ENCODE data around the gene ZFHX3.

Gene ZFHX3

DNA sequence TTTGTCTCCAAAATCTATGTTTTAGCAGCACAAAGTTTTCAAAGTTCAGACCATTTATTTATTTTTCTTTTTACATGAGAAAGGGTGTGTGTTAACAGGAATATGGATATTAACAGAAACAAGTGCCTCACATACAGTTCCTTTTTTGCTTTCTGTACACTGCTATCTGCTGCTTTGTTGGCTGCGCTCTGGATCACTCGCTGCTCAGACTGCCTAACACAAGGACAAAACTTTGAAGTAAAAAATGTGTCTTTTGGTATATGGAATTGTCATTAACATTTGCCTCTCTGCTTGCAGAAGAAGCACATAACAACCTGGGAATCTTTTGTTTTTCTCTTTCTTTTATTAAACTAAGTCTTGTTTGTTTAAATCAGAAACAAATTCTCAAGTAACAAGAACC is 262.8 kb downstream of the ZFHX3 start:
- FAIRE-seq: no peak

DNA sequence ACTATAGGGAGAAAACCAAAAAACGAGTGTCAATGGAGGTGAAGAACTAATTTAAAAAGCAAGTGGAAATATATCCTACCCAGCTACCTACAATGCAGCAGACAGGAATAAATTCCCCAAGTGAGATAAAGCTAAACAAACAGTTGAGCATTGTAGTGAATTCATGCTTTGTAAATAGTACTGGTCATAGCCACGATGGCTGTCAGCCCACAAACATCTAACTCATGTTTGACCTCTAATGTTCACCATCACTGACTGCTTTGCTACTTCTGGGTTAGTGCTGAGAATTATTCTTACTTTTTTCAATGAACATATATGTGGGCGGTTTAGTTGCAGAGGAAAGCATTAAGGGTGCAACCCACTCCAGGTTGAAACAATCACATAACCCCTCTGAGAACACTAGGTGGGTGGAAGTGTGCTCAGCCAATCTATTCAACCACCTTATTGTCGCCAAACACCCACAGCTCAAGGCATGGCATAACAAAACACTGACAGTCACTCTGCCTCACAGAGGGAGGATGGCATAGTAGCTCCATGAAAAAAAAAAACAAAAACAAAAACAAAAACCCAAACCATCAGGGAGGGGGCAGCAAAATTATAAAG is 264.1 kb downstream of the ZFHX3 start:
- FAIRE-seq: no peak

DNA sequence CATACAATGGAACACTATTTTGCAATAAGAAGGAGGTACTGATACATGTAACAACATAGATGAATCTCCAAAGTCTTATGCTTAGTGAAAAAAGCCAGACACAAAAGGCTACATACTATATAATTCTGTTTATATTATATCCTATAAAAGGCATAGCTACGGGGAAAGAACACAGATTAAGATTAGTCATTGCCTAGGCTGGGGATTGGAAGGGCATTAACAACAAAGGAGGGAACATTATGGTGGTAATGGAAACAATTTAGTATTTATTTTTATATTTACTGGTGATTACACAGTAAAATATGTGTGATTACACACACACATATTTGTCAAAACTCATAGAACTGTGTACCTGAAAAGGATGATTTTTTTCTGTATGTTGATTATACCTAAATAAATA is 278.1 kb downstream of the ZFHX3 start:
- FAIRE-seq: no peak

DNA sequence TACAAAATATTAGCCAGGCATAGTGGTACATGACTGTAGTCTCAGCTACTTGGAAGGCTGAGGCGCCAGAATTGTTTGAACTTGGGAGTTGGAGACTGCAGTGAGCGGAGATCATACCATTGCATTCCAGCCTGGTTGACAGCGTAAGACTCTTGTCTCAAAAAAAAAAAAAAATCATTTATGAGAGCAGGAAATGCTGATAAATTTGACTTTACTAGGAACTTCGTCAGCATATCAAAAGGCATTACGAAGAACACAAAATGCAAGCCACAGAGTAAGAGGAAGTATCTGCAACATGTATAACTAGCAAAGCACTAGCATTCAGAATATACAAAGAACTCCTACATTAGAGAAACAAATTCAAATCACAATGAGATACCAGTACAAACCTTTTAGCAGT is 279.3 kb downstream of the ZFHX3 start:
- FAIRE-seq: no peak

DNA sequence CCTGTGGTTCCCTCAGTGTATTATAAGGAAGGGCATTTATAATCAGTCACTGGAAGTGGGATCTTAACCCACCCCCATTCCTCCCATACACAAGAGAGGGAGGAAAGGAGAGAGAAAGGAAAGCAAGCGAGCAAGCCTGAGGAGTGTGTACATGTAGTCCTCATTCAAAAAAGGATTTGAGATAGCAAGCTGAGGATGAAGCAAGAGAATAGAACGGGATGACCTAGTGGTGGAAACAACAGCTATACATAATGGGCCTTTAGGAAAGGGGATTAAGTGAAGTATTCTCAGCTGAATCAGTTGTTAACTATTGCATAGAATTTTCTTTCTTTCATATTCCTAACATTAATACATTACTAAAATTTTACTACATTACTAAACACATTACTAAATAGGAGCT is 281.4 kb downstream of the ZFHX3 start:
- FAIRE-seq: no peak

DNA sequence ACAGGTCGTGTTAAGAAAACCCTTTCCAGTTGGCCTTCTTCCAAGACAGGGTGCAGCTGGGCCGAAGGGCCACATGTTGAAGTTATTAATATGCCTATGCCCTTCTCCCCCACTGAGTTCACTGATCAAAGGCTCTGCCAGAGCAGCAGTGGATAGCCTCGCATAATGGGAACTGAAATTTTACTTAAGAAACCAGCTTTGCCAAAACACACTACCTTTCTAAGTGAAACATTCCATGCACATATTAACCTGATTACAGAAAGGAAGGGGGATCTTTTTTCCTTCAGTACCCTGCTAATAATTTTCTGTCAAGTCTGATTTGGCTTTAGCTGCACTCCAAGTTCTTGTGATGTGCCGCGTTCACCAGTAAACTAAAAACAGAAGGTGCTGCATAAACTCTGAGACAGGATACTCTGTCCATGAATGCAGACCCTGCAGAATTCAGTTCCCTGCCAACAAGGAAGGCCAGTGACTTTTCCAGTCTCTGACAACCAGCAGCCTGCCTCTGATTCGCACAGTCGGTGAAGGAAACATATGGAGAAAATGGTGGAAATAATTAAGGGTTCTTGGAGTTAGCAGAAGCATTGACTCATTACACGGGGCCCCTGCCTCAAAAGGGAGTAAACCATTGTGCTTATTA is 283.8 kb downstream of the ZFHX3 start:
- no peak for FAIRE-seq

DNA sequence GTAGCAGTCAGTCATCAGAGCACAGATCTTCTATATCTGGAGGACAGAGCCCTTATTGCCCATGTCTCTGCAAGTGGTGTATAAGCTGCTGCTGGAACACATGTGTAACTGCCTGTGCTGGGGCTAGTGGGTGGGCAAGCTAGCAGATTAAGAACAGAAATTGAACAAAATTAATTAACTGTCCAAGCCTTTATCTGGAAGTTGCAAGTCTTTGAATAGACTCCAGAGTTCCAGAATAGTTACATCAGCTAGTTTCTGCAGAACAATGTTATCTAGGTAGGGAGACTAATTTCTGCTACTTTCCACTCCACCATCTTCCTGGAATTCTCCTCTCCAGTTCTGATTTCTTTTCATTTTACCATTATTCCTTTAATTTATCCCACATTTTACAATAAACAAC is 287.3 kb downstream of the ZFHX3 start:
- no peak for FAIRE-seq

DNA sequence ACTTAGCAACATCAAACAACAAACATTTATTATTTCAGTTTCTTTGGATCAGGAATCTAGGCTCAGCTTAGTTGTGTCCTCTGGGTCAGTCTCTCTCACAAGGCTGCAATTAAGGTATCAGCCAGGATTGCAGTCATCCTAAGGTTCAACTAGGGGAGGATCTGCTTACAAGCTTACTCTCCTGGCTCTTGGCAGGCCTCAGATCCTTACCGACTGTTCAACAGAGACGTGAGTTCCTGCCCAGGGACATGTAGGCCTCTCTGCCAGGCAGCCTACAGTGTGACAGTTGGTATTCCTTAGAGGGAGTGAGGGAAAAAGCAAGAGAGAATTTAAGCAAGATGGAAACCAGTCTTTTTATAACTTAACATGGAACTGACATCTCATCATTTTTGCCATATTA is 294.0 kb downstream of the ZFHX3 start:
- FAIRE-seq: no peak

DNA sequence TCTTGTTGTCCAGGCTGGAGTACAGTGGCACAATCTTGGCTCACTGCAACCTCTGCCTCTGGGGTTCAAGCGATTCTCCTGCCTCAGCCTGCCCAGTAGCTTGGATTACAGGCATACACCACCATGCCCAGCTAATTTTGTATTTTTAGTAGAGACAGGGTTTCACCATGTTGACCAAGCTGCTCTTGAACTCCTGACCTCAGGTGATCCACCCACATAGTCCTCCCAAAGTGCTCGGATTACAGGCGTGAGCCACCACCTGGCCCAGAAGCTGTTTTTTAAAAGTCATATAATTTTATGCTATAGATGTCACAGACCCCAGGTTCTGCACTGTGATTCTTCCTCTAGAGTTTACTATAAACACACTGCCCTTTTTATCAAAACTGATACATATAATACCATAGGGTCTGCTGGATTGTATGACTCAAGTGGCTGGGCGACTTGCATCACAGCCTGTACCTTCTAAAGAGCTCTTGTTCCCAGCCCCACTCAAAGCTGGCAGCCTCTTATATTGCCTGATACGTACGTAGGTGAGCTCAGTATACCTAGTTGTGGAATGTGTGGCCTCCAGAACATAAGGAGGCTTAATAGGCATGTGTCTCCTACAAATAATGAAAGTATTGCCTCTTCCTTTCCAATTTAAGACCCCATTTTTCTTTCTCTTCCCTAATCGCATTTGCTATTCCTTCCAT is 295.8 kb downstream of the ZFHX3 start:
- FAIRE-seq: no peak

DNA sequence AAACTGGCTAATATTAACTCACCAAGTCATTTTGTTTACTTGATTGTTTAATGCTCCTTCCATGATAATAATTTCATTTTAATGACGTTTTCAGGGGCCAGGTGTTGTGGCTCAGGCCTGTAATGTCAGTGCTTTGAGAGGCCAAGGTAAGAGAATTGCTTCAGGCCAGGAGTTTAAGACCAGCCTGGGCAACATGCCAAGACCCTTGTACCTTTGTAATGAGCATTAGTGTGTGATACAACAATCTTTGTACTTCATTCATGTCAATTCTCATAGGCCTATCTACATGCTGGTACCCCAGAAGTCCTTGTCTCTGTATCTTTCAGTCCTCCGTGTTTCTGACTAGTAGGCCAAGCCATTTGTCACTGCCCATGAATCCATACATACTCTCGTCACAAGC is 296.9 kb downstream of the ZFHX3 start:
- no peak for FAIRE-seq

DNA sequence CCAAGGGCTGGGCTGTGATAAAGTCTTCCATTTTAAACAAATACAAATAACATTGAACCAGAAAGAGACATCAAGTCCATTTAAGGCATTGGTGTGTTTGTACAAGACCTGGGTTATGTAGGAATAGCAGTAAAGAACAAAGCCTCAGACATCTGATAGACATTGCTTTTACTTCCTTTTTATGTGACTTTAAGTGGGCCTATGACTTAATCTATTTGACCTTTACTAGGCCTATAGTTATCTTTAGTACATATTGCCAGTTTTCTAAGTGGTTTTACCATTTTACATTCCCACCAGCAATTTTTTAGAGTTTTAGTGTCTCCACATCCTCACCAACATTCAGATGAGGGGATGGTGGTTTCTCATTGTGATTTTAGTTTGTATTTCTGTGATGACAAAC is 298.8 kb downstream of the ZFHX3 start:
- no peak for FAIRE-seq

DNA sequence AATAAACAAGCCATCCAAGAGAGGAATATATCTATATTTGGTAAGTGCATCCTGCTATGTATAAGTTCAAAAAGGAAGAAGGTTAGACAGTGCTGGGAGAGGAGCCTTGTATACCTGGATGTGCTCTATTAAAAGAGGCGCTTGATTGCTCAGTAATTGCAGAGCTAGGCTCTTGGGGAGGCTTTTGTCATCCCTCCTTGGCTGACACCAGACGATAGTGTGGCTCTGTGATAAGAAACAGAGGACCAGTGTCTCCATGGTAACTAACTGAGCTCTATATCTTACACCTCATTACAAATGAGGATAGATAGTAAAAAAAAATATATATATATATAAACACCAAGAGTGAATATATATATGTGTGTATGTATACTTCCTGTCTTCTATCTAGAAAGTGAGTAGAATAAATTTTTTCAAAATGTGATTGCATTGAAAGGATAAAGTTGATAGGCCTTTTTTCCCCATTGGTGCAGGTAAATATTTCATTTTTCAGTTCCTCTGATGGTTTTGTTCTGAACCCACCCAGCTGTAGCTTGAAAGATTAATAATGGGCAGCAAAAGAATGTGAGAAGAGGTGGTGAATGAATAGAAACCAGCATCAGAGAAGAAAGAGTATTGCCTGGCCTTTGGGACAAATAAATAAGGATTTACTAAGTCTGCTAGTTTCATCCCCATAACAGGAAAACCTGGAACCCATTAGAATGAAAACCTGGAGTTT is 303.7 kb downstream of the ZFHX3 start:
- FAIRE-seq: no peak

DNA sequence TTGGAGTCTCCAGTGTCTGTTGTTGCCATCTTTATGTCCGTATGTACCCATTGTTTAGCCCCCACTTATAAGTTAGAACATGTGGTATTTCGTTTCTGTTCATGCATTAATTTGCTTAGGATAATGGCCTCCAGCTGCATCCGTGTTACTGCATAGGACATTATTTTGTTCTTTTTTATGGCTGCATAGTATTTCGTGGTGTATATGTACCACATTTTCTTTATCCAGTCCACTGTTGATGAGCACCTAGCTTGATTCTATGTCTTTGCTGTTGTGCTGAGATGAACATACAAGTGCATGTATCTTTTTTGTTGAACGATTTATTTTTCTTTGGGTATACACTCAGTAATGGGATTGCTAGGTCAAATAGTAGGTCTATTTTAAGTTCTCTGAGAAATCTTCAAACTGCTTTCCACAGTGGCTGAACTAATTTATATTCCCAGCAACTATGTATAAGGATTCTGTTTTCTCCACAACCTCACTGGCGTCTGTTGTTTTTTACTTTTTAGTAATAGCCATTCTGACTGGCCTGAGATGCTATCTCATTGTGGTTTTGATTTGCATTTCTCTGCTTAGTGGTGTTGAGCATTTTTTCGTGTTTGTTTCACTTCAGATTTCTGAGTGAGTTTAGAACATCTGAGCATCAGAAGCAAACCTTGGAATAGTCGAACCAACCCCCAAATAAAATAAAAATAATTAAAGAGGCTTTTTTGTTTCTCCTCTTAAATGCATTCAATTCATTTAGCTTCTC is 304.7 kb downstream of the ZFHX3 start:
- no peak for FAIRE-seq

DNA sequence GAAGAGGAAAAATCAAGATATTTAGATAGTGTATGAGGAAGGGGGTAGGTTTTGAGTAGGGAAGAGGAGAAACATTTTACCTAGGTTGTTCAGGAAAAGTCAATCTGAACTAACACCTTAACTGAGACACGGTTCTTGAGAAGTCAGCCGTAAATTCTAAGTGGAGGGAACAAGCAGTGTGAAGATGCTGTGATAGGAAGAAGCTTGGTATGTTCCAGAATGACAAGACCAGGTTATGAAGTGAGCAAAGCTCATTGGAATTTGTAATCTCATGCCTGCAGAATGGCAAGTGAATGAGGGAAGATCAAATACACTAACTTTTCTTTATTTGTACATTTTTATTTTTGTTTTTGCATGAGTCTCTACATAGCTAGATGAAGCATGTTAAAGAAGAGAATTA is 307.6 kb downstream of the ZFHX3 start:
- FAIRE-seq: no peak

DNA sequence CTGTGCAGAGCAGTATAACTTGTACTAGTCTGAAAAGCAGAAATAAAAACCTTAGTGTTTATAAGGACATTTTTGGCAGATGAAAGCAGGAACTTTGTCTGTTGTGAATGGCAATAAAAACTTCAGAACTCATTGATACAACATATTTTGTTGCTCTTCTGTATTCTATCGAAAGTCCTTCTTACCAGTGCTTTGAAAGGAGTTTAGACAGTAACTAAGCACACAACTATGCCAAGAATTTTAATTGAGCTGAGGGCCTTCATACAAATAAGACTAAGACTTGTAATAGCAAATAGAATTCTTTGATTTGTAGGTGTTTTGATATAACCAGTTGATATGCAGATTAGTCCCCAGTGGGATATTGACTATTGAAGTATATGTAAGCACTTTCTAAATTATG is 308.4 kb downstream of the ZFHX3 start:
- FAIRE-seq: no peak

DNA sequence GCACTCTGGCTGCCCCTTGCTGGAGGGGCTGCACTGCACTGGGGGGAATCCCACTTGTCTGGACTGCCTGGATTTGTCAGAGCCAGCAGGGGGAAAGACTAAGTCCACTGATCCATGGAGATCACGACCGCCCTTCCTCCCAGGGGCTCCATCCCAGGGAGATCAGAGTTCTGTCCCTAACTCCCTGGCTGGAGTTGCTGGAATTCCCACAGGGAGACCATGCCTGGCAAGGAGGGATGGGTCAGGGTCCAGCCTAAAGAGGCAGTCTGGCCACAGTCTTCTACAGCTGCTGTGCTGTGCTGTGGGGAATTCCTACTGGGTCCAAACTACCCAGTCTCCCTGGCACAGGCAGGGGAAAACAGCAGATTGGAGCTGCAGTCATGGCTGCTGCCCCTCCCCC is 311.9 kb downstream of the ZFHX3 start:
- no peak for FAIRE-seq

Data from A204.1 (cell line).